Endothelial cell (in vitro differentiated cells): ENCODE results near the gene PRMT6. TPM values are rescaled to one million over a fixed set of nuclear protein-coding genes. Genes with fewer than 3 reads are reported as not detected.
"Not testable (repeated sequence)": the region's sequence is repeated elsewhere in the genome, so short reads cannot be mapped to it uniquely, and the experiment has no call there.

Experiments
- DNase-seq: peaks from one replicate; pipeline ENCODE4 v3.0.0; 2021; ENCODE audit warnings: low spot score
- H3K27ac Mint-ChIP-seq: one replicate; pipeline ENCODE4 v1.8.0; 2021; ENCODE audit warnings: mixed read lengths, inconsistent platforms; ENCODE audit not compliant: unreplicated experiment
- H3K27me3 Mint-ChIP-seq: one replicate; pipeline ENCODE4 v1.8.0; 2021; ENCODE audit warnings: mild to moderate bottlenecking, moderate library complexity, mixed read lengths, inconsistent platforms; ENCODE audit not compliant: unreplicated experiment
- H3K36me3 Mint-ChIP-seq: one replicate; pipeline ENCODE4 v1.8.0; 2021; ENCODE audit warnings: mild to moderate bottlenecking, low read depth, mixed read lengths, inconsistent platforms; ENCODE audit not compliant: unreplicated experiment
- H3K4me1 Mint-ChIP-seq: one replicate; pipeline ENCODE4 v1.8.0; 2021; ENCODE audit warnings: mild to moderate bottlenecking, mixed read lengths, inconsistent platforms; ENCODE audit not compliant: unreplicated experiment
- H3K4me3 Mint-ChIP-seq: one replicate; pipeline ENCODE4 v1.8.0; 2021; ENCODE audit warnings: mild to moderate bottlenecking, mixed read lengths, inconsistent platforms; ENCODE audit not compliant: unreplicated experiment
- H3K9me3 Mint-ChIP-seq: one replicate; pipeline ENCODE4 v1.8.0; 2021; ENCODE audit warnings: mixed read lengths, inconsistent platforms; ENCODE audit not compliant: unreplicated experiment
- CTCF ChIP-seq: fragments of 200-600 bp; sonication (generic); IDR thresholded peaks from one replicate; pipeline ENCODE4 v1.5.0; 2021; ENCODE audit warnings: antibody characterized with exemption; ENCODE audit not compliant: unreplicated experiment
- total RNA-seq: library from RNA; stranded (reverse); fragmentation: NEBNext Ultra II Directional; extraction: Animal tissue kit (Norgen Biotek cat#: 25700); gene quantifications from one replicate; pipeline ENCODE4 v1.2.1, GENCODE V29; 2021; ENCODE audit not compliant: unreplicated experiment

The PRMT6 gene
- total RNA-seq, 1 donor from 2014 or later, result 14.0 TPM

GRCh38 chr1:107073493-107073892 lies 17.0 kb downstream of the PRMT6 start:
- H3K4me3 Mint-ChIP-seq, result no peak overlapping the region
- H3K9me3 Mint-ChIP-seq, result no peaks in the 10 kb centered on the region
- H3K36me3 Mint-ChIP-seq, result no peaks in the 10 kb centered on the region
- no peak for TF ChIP-seq CTCF
- no peaks in the 10 kb centered on the region for H3K27me3 Mint-ChIP-seq
- H3K4me1 Mint-ChIP-seq, result no peaks in the 10 kb centered on the region
- H3K27ac Mint-ChIP-seq, result no peak overlapping the region
- no peak for DNase-seq

- no peaks in the 10 kb centered on the region for H3K27me3 Mint-ChIP-seq
- H3K36me3 Mint-ChIP-seq, result no peaks in the 10 kb centered on the region
- no peaks in the 10 kb centered on the region for H3K4me1 Mint-ChIP-seq
Observed at GRCh38 chr1:107076841-107077240, 20.4 kb downstream of the PRMT6 start.

GRCh38 chr1:107079249-107079648 lies 22.8 kb downstream of the PRMT6 start:
- Mint-ChIP-seq H3K27me3 (no peaks in the 10 kb centered on the region), H3K4me3 (no peak overlapping the region), H3K4me1 (no peaks in the 10 kb centered on the region), H3K36me3 (no peaks in the 10 kb centered on the region), H3K27ac (no peak overlapping the region), H3K9me3 (no peaks in the 10 kb centered on the region)
- TF ChIP-seq CTCF, result no peak
- no peak for DNase-seq

More at GRCh38 chr1:107076841-107077240, 20.4 kb downstream of the PRMT6 start:
- Mint-ChIP-seq H3K9me3 (no peaks in the 10 kb centered on the region), H3K27ac (no peak overlapping the region), H3K4me3 (no peak overlapping the region)
- TF ChIP-seq CTCF, result no peak
- DNase-seq, result no peak

- DNase-seq, result no peak
- Mint-ChIP-seq H3K27me3 (no peaks in the 10 kb centered on the region), H3K4me1 (no peaks in the 10 kb centered on the region), H3K36me3 (no peaks in the 10 kb centered on the region), H3K9me3 (no peaks in the 10 kb centered on the region), H3K27ac (no peak overlapping the region), H3K4me3 (no peak overlapping the region)
- no peak for TF ChIP-seq CTCF
Observed at GRCh38 chr1:107081102-107081501, 24.6 kb downstream of the PRMT6 start.

- TF ChIP-seq CTCF, result no peak
- no peak for DNase-seq
- no peak overlapping the region for H3K27ac Mint-ChIP-seq
- no peaks in the 10 kb centered on the region for H3K36me3 Mint-ChIP-seq
- H3K4me1 Mint-ChIP-seq, result no peaks in the 10 kb centered on the region
- no peaks in the 10 kb centered on the region for H3K9me3 Mint-ChIP-seq
- no peak overlapping the region for H3K4me3 Mint-ChIP-seq
- no peaks in the 10 kb centered on the region for H3K27me3 Mint-ChIP-seq
Observed at GRCh38 chr1:107091418-107091817, 34.9 kb downstream of the PRMT6 start.

GRCh38 chr1:107093395-107093794 lies 36.9 kb downstream of the PRMT6 start:
- not testable (repeated sequence) for H3K36me3 Mint-ChIP-seq, H3K4me1 Mint-ChIP-seq, H3K9me3 Mint-ChIP-seq

More at GRCh38 chr1:107093395-107093794, 36.9 kb downstream of the PRMT6 start:
- not testable (repeated sequence) for H3K27ac Mint-ChIP-seq, H3K27me3 Mint-ChIP-seq, DNase-seq, H3K4me3 Mint-ChIP-seq
